HG03066 (cell line): ENCODE measurements around the gene PDLIM3.

Experiments used
- ATAC-seq: cut with Tn5 transposase; IDR thresholded peaks from one replicate; pipeline ENCODE4 v1.9.1; 2021; ENCODE audit warnings: low read depth; ENCODE audit not compliant: unreplicated experiment

The PDLIM3 gene

DNA sequence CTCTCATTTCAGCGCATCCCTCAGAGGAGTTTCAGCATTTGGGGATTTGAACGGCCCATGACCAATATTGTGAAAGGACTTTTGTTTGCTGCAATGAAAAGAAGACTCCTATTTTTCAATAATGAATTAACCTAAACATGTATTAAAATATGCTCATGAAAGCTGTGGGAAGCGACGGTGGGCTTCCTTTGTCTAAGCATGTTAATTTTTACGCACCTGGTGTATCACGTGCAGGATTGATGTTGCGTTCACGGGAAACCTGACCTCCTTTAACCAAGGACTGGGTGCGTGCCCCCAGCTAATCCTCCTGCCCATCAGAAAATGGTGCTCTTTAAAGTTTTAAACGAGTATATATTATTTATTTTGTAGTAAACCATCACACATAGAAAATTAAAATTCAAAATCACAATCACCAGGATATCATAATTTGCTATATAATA lies 63.2 kb downstream of the PDLIM3 start:
- peak; percentile 25 for ATAC-seq

DNA sequence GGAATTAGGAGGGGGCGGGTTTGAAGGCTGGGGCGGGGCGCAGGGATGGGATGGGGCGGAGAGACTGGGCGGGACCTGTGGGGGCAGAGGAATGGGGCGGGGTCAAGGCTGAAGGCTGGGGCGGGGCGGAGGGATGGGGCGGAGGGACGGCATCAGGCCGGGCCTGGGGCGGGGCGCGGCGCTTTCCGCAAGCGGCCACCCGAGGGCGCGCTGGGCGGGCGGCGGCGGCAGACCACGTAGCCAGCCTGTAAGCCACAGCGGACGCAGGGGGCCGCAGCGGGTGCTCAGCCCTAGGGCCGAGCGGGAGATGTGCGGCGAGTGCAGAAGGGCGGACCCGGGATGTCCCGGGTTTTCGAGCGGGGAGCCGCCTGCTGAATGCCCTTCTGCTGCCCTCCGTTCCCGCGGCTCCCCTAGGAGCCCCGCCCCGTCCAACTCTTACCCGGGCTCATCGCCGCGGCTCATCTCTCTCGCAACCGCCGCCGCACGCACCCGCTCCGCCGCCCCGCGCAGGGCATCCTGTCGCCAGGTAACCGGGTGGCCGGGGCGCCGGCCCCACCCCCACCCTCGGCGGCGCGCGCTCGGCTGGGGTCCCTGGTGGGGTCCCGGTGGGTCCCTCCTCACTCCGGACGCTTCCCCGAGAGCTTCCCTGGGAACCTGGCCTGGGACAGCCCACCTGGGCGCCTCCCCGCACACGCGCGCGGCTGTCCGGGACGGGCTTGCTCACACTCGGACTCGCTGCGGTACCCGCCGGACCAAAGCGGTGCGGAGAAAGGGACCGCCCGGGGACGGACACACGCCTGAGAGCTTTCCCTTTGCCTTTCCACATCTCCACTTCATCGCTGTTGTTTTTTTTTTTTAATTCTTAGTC lies 63.8 kb downstream of the PDLIM3 start, which contains the start of gene CCDC110:
Gene CCDC110 (minus strand): TSS at position 499 of the 868 bp plus-strand sequence. CDS start 50 bp downstream, at position 449.
- peak; percentile 89 for ATAC-seq

DNA sequence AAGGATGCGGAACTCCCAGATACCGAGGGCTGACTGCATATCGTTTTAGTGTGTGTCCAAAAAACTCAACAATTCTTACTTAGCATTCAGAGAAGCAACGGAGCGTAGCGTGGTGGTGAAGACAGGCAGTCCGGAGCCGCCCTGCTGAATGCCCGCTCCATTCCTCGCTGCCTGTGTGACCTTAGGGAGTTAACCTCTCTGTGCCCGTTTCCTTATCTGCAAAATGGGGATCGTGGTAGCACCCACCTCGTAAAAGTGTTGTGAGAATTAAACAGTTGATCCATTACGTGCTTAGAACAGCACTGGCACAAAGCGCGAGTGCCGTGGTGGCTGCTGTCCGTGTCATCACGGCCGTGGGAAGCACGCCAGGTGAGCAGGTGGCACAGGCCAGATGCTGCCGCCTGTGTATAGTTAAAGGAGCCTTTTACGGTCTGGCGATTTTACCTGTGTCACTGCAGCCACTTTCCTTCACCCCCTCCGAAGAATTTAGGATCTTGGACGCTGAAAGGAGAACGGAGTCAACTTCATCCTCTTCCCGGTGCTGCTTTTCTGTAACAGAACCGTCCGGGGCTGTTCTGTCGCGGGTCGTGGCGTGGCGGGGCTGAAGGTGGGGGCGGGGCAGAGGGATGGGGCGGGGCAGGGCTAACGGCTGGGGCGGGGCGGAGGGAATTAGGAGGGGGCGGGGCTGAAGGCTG lies 64.7 kb downstream of the PDLIM3 start:
- ATAC-seq, result no peak

DNA sequence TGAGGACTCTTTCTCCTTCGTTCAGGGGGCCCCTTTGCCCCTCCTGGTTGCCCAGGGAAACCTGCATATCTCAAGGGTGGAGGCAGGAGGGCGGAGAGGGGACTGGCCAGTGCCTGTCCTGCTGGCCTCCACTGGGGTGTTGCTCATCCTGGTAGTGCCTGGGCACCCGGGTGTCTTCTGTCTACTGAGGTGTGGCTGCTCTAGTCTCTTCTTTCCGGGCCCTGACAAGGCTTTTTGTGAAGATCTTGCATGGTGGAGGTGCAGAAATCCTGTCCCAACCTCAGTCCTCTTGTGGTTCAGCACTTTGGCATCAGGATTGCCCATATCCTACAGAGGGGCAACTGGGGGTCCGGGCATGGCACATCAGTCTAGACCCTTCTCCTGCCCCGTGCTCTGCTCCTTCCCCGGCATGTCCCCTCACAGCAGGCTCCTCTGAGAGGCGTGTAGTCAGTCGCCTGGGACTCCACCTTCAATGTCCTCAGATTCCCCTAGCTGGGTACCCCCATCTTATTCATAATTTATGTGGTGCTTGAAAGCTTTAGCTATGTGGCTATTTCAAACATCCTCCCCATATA lies 65.6 kb downstream of the PDLIM3 start:
- ATAC-seq, result no peak

DNA sequence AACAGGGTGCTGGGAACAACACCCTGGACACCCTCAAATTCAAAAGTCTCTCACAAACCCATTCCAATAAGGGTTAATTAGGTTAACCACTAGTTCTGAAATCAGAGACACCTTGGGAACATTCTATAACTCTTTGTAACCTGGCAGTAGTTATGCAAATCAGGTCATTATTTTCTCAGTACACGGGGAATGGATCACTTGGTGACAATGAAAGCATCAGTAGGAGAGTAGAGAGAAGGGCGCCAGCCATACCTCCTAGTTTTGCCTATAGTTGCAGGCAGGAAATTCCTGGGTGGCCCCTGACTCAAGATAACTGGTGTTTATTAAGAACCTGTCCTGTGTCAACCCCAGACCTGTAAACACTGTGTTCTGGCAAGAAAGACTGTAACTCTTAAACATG lies 66.3 kb downstream of the PDLIM3 start:
- no peak for ATAC-seq

GRCh38 chr4:185467991-185468390 lies 67.3 kb downstream of the PDLIM3 start:
- ATAC-seq, result no peak

- no peak for ATAC-seq
These were observed 68.2 kb downstream of the PDLIM3 start for GRCh38 chr4:185467101-185467500.

GRCh38 chr4:185465707-185466106 lies 69.6 kb downstream of the PDLIM3 start:
- no peak for ATAC-seq

DNA sequence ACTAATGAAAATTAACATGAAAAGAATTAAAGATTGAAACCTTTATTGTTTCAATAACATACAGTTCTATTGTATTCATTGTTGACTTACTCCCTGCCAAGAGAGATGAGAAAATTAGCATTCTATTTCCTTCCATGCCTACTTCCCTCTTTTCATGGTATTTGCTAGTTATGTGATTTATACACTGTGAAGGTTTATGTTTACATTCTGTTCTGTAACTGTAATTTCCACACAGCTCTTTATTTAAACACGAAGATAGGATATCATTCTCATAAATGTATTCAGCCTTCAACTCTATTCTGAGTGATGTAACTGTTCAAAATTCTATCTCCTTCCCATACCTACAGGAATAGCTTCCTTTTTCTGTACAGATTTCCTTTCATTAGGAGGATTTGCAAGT lies 70.4 kb downstream of the PDLIM3 start:
- ATAC-seq, result no peak

DNA sequence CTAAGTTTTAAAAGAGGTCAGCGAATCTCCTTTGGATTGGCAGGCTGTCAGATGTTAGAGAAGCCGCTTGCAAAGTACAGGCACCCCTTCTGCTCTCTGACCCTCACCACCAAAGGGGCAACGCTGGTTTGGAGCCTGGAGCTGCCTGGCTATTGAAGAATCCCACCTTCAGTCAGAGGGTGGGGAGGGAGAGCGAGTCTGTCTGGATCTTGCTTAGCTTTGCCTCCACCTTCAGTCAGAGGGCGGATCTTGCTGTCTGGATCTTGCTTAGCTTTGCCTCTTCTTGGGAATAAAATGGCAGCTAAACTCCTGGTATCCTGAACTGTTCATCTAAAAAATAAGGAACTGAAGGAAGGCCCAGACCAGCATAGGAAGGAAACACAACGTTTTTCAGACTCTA lies 71.1 kb downstream of the PDLIM3 start:
- ATAC-seq, result no peak

GRCh38 chr4:185463541-185463940 lies 71.8 kb downstream of the PDLIM3 start:
- ATAC-seq, result no peak

DNA sequence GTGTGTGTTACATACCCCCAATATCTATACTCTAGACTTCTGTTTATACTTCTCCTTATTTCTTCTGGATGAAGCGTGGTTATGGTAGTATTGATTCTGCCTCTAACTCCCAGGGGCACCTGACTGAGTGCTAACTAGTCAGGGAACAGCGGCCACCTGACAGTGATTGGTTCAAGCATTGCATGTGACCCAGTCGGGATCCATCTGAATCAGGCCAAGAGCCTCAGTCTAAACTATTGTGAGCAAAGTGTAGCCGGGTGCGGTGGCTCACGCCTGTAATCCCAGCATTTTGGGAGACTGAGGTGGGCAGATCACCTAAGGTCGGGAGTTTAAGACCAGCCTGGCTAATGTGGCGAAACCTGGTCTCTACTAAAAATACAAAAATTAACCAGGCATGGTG lies 73.7 kb downstream of the PDLIM3 start:
- no peak for ATAC-seq

GRCh38 chr4:185457136-185457535 lies 78.2 kb downstream of the PDLIM3 start:
- no peak for ATAC-seq

GRCh38 chr4:185456131-185456530 lies 79.2 kb downstream of the PDLIM3 start:
- no peak for ATAC-seq
